C1 segment of cervical spinal cord (tissue), 14 donors: ENCODE results near the gene DCLRE1B.
"Not testable (repeated sequence)": the region's sequence is repeated elsewhere in the genome, so short reads cannot be mapped to it uniquely, and the experiment has no call there.

Source experiments
- DNase-seq, 14 donors: peaks; one replicate each; lab custom pipeline; 2025; lab: John Stamatoyannopoulos, UW

DCLRE1B gene

DNA sequence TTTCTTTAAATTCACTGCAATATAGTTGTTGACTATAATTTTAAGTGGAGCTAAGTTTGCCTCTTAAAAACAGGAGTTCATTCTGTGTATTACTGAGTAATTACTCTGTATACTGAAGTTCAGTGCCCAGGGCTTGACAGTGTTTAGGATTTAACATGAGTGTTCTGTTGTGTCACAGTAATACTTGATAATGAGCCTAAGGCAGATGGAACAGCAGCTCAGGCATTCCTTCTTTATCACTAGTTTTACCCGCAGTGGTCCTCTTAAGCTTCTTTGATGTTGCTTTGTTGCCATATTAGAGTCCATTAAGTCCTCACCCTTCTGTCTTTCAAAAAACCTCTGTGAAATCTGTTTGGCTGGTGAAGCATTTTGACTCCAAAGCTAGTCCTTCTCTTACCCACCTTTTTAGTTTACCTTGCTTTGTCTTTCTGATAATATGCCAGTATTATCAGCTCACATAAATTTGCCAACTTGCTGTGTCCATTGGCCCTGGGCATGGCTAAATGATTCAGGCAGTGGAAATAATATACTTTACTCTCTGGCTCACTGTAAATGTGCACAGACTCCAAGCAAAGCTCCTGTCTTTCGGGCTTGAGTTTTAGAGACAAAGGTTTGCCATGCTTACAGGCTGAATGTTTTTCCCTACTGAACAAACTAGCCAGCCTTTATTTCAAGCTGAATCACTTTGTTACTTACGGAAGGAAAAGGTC is 41.7 kb downstream of the DCLRE1B start:
- peak in 1 of 14 donors; percentile 21 for DNase-seq

GRCh38 chr1:113947388-113948107 is 42.4 kb downstream of the DCLRE1B start:
- DNase-seq = no peak

DNA sequence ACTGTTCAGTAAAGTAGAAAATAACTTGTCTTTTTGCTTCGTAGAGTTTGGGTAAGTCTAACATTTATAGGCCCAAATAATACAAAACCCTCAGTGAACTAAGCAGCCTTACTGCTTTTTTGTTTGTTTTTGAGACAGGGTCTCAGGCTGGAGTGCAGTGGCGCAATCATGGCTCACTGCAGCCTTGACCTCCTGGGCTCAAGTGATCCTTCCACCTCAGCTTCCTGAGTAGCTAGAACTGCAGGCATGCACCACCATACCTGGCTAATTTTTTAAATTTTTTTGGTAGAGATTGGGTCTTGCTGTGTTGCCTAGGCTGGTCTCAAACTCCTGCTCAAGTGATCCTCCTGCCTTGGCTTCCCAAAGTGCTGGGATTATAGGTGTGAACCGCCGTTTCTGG is 43.0 kb downstream of the DCLRE1B start:
- not testable (repeated sequence) for DNase-seq

- DNase-seq = no peak
Observed at GRCh38 chr1:113949007-113949406, 43.9 kb downstream of the DCLRE1B start.

GRCh38 chr1:113950908-113951307 is 45.8 kb downstream of the DCLRE1B start:
- no peak for DNase-seq

GRCh38 chr1:113951719-113952118 is 46.6 kb downstream of the DCLRE1B start:
- DNase-seq = no peak

DNA sequence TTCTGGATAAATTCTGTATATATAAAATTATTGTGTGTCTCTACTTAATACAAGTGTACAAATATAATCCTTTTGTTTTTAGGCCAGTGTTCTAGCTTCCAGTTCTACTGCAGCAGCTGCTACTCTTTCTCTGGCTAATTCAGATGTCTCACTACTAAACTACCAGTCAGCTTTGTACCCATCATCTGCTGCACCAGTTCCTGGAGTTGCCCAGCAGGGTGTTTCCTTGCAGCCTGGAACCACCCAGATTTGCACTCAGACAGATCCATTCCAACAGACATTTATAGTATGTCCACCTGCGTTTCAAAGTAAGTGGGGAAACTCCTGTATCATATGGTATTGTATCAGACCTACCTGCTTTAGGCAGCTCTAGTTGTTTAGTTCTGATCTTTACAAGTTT is 52.9 kb downstream of the DCLRE1B start:
- DNase-seq = no peak

GRCh38 chr1:113958691-113959090 is 53.6 kb downstream of the DCLRE1B start:
- no peak for DNase-seq

DNA sequence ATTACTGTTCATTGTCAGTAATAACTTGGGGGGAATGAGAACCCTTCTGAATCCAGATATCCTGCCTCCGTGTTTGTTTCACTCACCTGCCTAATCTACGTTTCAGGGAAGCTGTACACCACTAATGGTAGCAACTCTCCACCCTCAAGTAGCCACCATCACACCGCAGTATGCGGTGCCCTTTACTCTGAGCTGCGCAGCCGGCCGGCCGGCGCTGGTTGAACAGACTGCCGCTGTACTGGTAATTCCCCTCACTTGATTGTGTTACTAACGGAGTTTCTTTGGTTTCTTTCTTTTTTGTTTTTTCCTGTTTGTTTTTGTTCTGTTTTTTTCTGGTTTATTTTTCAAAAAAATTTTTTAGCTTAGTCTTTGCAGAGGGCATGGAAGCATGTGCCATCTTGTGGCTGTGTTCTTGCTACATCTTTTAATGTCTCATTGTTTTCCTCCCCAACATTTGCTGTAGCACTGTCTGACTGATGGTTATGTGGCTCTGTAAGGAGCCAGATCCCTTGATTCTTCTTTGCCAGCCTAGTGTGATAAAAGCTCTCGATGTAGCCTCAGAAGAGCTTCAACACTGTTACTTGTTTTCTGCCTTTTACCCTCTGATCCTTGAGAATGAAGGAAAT is 58.3 kb downstream of the DCLRE1B start:
- DNase-seq = peak in 1 of 14 donors; percentile 14
